Measurements from ENCODE around the gene PLXNA4. TPM values are rescaled to one million over a fixed set of nuclear protein-coding genes. Genes with fewer than 3 reads are reported as not detected.

The PLXNA4 gene
- total RNA-seq, 1 donor from 2014 or later, result 5.9 TPM

DNA sequence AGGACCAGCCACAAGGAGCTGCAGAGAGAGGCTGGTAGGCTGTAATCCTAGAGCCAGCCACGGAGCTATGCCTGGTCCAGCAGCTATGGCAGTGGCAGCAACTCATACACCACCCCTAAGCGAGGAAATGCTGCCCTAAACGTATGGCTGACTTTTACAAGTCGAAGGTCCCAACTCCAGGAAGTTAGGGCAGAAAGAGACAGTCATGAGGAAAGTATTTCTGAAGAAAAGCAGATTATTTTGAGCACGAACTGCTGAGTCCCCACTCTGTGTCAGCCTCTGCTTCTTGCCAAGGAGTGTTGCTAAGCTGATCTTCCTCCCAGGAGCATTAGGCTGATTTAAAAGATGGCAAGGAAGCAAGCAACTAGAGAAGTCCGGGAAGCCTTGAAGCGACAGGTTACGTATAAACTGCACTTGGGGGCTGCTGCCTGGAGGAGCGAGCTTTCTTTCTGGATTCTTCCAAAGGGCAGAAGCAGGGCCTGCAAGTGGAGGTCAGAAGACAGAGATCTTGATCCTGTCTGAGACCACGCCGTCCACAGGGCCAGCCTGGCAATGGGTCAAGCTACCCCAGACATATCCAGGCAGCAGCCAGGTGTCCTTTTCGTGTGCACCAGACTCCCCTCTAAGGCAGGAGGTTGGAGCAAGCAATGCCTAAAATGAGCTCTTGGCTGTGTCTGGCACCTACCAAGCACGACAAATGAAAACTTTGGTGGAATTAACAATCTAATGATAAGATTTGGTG lies 39.4 kb downstream of the PLXNA4 start:
- intact Hi-C loops (cut with micrococcal nuclease), result no loop called here

- intact Hi-C loops (cut with micrococcal nuclease), result no loop called here
Measured at GRCh38 chr7:132533916-132534315, 42.4 kb downstream of the PLXNA4 start.

DNA sequence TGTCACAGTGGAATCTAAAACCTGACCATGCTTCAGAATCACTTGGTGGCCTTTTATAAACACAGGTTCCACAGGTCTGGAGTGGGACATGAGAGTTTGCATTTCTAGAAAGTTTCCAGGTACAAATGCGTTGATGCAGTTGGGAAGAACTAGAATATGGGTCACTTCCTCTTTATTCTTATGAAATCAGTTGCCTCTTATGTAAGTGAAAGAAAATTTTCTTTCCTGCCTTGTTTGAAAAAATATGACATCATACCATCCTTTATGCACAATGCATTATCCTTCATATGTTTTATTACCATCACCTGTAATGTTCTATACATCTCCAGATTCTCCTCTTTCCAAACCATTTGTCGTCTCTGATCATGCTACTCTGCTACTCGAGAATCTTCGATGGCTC lies 44.0 kb downstream of the PLXNA4 start:
- intact Hi-C loops (cut with micrococcal nuclease), result no loop called here

DNA sequence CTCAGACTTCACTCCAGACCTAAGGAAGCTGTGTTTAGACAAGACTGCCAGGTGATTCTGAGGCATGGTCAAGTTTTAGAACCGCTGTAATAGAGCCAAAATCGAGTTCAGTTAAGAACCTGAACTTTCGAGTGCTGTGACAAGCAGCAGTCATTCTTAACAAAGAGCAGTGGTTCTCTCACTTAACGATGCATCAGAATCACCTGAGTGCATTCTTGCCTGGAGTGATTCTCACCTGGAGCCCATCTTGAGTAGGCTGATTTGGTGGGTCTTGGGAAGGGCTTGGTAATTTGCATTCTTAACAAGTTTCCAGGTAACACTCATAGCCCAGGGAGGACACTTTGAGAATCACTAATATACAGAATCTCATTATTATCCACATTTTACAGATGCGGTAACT lies 44.7 kb downstream of the PLXNA4 start:
- intact Hi-C loops (cut with micrococcal nuclease), result no loop called here

GRCh38 chr7:132528695-132529094 lies 47.6 kb downstream of the PLXNA4 start:
- intact Hi-C loops (cut with micrococcal nuclease), result no loop called here

DNA sequence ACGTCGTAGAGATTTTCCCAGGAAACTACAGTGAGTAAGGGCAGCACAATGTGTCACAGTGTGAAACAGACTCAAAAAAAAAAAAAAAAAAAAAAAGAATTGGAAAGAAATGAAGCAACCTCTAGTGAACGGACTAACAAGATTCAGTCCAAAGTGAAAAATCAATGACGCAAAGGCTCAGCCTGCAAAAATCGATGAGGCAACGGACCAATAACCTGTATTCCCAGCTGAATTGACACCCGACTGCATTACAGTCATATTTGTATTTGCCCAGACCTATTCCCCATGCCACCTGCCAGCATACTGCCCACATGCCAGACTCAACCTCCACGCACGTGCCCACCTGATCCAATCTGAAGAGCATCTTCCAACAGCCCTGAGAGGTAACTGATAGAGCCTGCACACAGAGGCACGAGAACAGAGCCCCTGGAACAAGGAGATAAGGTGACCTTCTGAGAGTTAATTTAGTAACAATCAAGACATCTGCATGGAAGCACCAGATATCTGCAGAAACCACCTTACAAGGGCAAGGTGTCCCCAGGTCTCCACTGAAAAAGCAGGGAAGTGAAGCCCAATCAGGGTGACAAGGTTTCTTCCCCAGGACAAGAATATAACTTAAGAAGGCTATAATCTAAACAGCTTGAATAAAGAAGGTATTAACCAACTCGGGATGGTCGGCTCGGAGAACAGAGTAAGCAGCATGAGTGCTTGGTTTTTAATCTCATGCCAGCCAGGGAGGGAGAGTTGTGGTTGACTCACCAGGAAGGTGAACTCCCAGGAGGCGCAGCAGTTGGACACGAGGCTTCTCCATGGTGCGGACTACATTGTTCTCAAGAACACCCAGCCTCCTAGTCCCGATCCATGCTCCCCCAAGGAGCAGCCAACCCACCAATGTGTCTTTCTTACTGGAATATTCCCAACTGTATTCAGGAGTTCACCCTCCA lies 48.5 kb downstream of the PLXNA4 start:
- intact Hi-C loops (cut with micrococcal nuclease), result no loop called here

- intact Hi-C loops (cut with micrococcal nuclease), result no loop called here
Measured at GRCh38 chr7:132526111-132526740, 50.0 kb downstream of the PLXNA4 start.

- intact Hi-C loops (cut with micrococcal nuclease), result no loop called here
Measured at GRCh38 chr7:132521423-132521822, 54.8 kb downstream of the PLXNA4 start.

DNA sequence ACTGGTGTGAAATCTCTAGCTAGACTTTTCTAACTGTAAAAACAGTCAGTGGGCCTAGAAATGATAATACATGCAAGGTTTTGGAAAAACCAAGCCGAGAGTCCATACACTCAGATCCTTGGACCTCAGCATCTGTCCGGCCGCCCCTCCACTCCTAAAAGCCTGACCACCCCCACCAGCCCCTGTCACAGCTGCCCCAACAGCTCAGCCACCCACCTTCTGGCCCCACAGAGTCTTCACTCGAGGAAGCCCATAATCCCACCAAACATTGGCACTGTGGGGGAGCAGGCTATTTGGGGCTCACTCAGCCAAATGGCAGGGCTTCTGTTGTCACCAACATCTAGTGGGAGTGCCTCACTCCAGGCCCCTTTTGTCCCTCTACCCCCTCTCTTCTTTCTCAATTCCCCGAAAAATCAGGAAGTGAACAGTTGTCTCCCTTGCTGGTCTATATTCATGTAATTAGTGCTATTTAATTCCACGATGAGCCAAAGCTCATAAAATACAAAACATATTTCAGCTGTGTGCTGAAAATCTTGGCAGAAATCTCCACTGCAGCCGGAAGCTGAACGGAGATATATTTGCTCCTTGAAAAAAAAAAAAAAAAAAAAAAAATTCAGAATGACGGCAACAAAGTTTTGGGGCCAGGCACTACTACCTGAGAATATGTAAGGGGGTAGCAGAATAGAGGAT lies 55.5 kb downstream of the PLXNA4 start:
- intact Hi-C loops (cut with micrococcal nuclease), result no loop called here

DNA sequence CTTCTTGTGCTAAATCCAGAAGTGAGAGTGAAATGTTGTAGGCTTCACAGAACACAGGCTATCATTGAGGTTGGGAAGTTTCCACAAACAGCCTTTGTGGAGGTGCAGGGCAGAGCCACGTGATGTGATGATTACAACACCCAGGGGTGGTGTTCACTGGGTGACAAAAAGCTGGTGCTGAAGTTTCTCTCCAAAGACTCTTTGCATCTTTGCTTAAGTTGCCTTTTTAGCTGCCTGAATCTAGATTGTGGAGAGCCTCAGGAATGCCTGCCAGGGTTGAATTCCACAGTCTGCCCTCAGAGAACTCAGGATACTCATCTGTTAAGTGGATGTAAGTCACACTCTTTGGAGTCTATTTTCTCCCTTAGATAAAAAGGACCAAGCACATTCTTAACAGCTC lies 56.3 kb downstream of the PLXNA4 start:
- intact Hi-C loops (cut with micrococcal nuclease), result no loop called here

- intact Hi-C loops (cut with micrococcal nuclease), result loop anchor here (1.0 kb wide), 2 partner anchors 61 to 125 kb away; no protein-coding TSS in a partner anchor
Measured at GRCh38 chr7:132518839-132519173, 57.5 kb downstream of the PLXNA4 start.

DNA sequence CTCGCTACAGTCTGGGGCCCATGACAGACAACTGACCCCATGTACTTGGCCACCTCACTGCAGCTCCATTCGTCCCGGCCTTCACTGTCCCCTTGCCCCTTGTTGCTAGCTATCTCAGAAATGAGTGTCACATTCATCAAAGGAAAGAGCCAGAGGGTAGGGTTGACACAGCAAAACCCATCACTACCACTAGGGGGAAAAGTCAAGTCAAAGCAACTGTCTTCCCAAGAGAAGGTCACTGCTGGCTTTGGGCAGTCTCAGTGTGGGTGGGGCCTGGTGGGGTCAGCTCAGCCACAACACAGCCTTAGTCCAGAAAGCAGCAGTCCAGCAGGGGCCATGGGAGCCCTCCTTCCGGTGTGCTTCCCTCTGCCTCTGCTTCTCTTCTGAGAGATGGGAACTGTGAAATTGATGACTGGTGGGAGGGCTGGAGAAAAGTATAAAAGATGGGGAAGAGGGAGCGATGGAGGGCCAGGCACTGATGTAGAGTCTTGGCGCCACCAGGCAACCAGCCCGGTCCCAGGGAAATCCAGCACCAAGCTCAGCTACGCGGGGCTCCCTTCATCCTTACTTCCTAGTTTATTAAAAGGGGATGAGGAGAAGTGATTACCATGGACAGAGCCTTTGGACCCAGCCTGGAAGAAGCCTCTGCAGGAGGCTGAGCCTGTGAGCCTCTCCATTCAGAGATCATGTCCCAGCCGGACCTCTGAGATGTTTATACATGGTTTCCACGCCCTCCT lies 58.0 kb downstream of the PLXNA4 start:
- intact Hi-C loops (cut with micrococcal nuclease), result loop anchor here (1.0 kb wide), 2 partner anchors 62 to 124 kb away; no protein-coding TSS in a partner anchor

- intact Hi-C loops (cut with micrococcal nuclease), result no loop called here
Measured at GRCh38 chr7:132516042-132516840, 60.0 kb downstream of the PLXNA4 start.

DNA sequence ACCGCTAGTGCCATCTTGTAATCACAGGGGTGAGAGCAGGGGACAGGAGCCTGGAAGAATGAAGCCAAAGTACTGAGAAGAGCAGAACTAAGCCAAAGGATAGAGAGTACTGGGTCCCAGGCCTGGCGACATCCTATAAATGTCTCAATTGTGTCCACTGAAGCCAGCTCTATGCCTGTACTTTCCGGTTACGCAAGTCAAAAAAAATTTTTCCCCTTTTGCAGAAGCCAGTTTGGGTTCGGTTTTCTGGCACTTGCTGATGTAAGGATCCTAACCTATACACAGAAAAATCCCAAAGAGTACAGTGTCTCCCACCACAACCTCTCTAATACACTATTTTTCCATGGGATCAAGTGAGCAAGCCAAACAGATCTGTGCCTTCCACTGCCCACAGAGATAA lies 61.1 kb downstream of the PLXNA4 start:
- intact Hi-C loops (cut with micrococcal nuclease), result no loop called here

DNA sequence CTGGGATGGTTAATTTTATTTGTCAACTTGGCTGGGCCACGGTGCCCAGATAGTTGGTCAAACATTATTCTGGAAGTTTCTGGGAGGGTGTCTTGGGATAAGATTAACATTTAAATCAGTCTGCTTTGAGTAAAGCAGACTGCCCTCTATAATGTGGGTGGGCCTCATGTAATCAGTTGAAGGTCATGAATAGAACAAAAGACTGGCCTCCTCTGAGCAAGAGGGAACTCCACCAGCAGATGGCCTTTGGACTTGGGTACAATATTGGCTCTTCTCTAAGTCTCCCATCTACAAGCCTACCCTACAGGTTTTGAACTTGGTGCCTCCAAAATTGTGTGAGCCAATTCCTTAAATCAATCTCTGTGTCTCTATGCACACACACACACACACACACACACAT lies 61.8 kb downstream of the PLXNA4 start:
- intact Hi-C loops (cut with micrococcal nuclease), result no loop called here

DNA sequence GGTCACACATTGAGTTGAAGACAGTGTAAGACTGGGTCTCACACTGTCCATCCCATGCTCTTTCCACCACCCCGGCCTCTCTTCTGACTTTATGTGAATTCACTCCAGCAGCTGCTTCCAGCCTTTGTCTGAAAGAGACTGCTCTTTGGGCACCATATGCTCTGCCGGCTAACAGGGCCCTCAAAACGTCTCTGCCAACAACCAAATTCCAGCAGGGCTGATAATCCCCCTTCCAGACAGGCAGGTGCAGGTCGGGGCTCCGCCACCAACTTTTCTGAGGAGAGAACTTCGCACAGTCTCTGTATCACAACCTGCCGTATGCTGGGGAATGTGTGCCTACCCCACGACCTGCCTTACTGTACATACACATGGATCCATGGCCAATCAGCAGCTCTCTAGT lies 64.3 kb downstream of the PLXNA4 start:
- intact Hi-C loops (cut with micrococcal nuclease), result no loop called here

- intact Hi-C loops (cut with micrococcal nuclease), result no loop called here
Measured at GRCh38 chr7:132511387-132511786, 64.9 kb downstream of the PLXNA4 start.

- intact Hi-C loops (cut with micrococcal nuclease), result no loop called here
Measured at GRCh38 chr7:132509643-132510042, 66.6 kb downstream of the PLXNA4 start.

DNA sequence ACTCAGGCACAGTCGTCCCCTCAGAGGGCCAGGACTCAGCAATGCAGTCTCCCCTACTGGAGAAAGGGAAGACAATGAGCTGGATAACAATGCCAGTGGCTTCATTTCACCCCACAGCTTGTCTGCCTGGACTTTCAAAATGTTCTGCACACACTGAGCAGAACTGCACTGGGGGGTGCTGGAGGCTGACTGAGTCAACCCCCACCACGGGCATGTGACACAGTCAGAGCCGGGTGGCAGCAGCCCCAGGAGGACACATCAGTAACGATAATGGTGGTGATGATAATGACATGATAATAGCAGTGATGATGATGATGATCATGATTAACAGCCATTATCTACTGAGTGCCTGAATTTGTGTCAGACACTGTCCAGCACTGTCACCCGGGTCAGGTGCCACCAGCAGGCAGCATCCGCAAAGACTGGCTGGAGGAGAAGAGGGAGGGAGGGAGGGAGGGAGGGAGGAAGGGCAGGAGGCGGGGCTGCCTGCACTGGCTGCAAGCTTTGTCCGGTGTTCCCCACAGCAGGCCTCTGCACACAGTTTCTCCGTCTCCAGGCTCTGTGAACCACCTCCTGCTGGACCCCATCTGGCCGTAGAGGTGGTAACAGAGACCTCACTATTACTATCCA lies 67.4 kb downstream of the PLXNA4 start:
- intact Hi-C loops (cut with micrococcal nuclease), result no loop called here
